HepG2 (cell line): ENCODE measurements around the gene ACTL8. TPM values are rescaled to one million over a fixed set of nuclear protein-coding genes. Genes with fewer than 3 reads are reported as not detected.

Experiments
- ATAC-seq: fragments of 200-7000 bp; cut with Tn5 transposase; 3 replicates; pipeline ENCODE4 v1.9.1; 2020; ENCODE audit warnings: mild to moderate bottlenecking, moderate library complexity
- BruUV-seq: library from RNA; stranded (reverse); fragments of 400-500 nt; replicated peaks from 2 replicates; lab custom pipeline; 2021; lab: Mats Ljungman, UMichigan
- CTCF ChIA-PET: fragments of 300-600 bp; formaldehyde crosslinking; extraction: SDS; loops from one replicate; lab custom pipeline; 2021; ENCODE audit warnings: low total read pairs, inconsistent platforms, low intra/inter-chr PET ratio; lab: Yijun Ruan, JAX
- POLR2A ChIA-PET: fragments of 350-600 bp; sonication (Branson Sonifier 250); formaldehyde crosslinking; loops from one replicate; lab custom pipeline; 2020; ENCODE audit warnings: antibody characterized with exemption, inconsistent platforms; lab: Yijun Ruan, JAX
- DNase-seq: peaks from one replicate; pipeline ENCODE4 v3.0.0-alpha.2; 2015; ENCODE audit warnings: low spot score
- FAIRE-seq: peaks from 3 replicates; lab custom pipeline; 2011; peaks lifted over from hg19 to GRCh38; lab: Jason Lieb, UNC
- H2AFZ ChIP-seq: one replicate; pipeline ENCODE4 v1.6.1; 2011; ENCODE audit warnings: low read length, inconsistent platforms
- H3K27ac ChIP-seq: fragments of 300-600 bp; 3 replicates; pipeline ENCODE4 v1.8.0; 2011; ENCODE audit warnings: mixed run types, mild to moderate bottlenecking, mixed read lengths, low read length, inconsistent platforms; ENCODE audit not compliant: insufficient read depth; ENCODE audit errors: extremely low read length
- H3K27me3 ChIP-seq, 2 experiments: fragments of 200-600 bp in 1 of 2; 2 replicates in 1 of 2; 3 replicates in 1 of 2; pipeline versions ENCODE4 v1.6.0 to v1.8.0; 2011; ENCODE audit warnings: low read length in 2 of 2, mild to moderate bottlenecking in 2 of 2, moderate library complexity in 2 of 2, inconsistent platforms in 1 of 2; ENCODE audit not compliant: insufficient read depth in 2 of 2, control insufficient read depth in 1 of 2
- H3K36me3 ChIP-seq, 2 experiments: fragments of 200-600 bp in 1 of 2; replicated peaks in 1 of 2; 2 replicates in 1 of 2; 3 replicates in 1 of 2; pipeline versions ENCODE4 v1.5.1 to v1.8.0; 2011; ENCODE audit warnings: low read length in 2 of 2, inconsistent platforms in 1 of 2; ENCODE audit not compliant: insufficient read depth in 2 of 2, control insufficient read depth in 1 of 2
- H3K4me1 ChIP-seq: 2 replicates; pipeline ENCODE4 v1.5.1; 2012; ENCODE audit warnings: low read length, inconsistent platforms; ENCODE audit not compliant: insufficient read depth
- H3K4me2 ChIP-seq: 2 replicates; pipeline ENCODE4 v1.6.0; 2011; ENCODE audit warnings: low read depth, low read length, inconsistent platforms
- H3K4me3 ChIP-seq, 3 experiments: fragments of 200-600 bp in 1 of 3; sonication (generic), shearing (Covaris generic) in 1 of 3; replicated peaks in 1 of 3; 2 replicates each; pipeline ENCODE4 v1.5.1; 2011 to 2016; ENCODE audit warnings: low read length in 3 of 3, inconsistent platforms in 2 of 3, low read depth in 2 of 3, mild to moderate bottlenecking in 2 of 3, control low read depth in 1 of 3, mixed read lengths in 1 of 3; ENCODE audit not compliant: insufficient read depth in 1 of 3
- H3K79me2 ChIP-seq: one replicate; pipeline ENCODE4 v1.6.1; 2011; ENCODE audit warnings: low read length, inconsistent platforms; ENCODE audit not compliant: insufficient read depth
- H3K9ac ChIP-seq: 2 replicates; pipeline ENCODE4 v1.6.0; 2011; ENCODE audit warnings: mild to moderate bottlenecking, low read depth, low read length, inconsistent platforms; ENCODE audit not compliant: insufficient read depth
- H3K9me3 ChIP-seq: 2 replicates; pipeline ENCODE4 v1.5.1; 2012; ENCODE audit warnings: mild to moderate bottlenecking, low read length
- H4K20me1 ChIP-seq: 2 replicates; pipeline ENCODE4 v1.6.0; 2011; ENCODE audit warnings: inconsistent platforms, mild to moderate bottlenecking, low read length, moderate library complexity; ENCODE audit not compliant: insufficient read depth
- BRCA1 ChIP-seq: sonication (generic); formaldehyde crosslinking; IDR thresholded peaks from 2 replicates; pipeline ENCODE4 v1.4.0; 2020; ENCODE audit warnings: missing genetic modification reagents
- EEA1 ChIP-seq: sonication (generic); formaldehyde crosslinking; IDR thresholded peaks from 2 replicates; pipeline ENCODE4 v1.5.1; 2020; ENCODE audit warnings: mild to moderate bottlenecking, missing genetic modification reagents, borderline replicate concordance
- HNF1B ChIP-seq: sonication (generic); formaldehyde crosslinking; IDR thresholded peaks from 2 replicates; pipeline ENCODE4 v1.5.1; 2020; ENCODE audit warnings: mild to moderate bottlenecking, moderate library complexity, missing genetic modification reagents
- JARID2 ChIP-seq: sonication (generic); formaldehyde crosslinking; IDR thresholded peaks from 2 replicates; pipeline ENCODE4 v1.8.1; 2023; ENCODE audit warnings: missing genetic modification reagents, inconsistent platforms; ENCODE audit not compliant: insufficient replicate concordance
- MED13 ChIP-seq: sonication (generic); formaldehyde crosslinking; IDR thresholded peaks from 2 replicates; pipeline ENCODE4 v1.5.0; 2020; ENCODE audit warnings: missing genetic modification reagents
- MXD1 ChIP-seq: sonication (generic); formaldehyde crosslinking; IDR thresholded peaks from 2 replicates; pipeline ENCODE4 v1.4.0; 2020; ENCODE audit warnings: mild to moderate bottlenecking, missing genetic modification reagents
- TMF1 ChIP-seq: sonication (generic); formaldehyde crosslinking; IDR thresholded peaks from 2 replicates; pipeline ENCODE4 v1.8.1; 2022; ENCODE audit warnings: low read depth, missing genetic modification reagents
- ZFAT ChIP-seq: sonication (generic); formaldehyde crosslinking; conservative IDR thresholded peaks from 2 replicates; pipeline ENCODE4 v1.8.1; 2023; ENCODE audit warnings: missing genetic modification reagents, inconsistent platforms
- ZIK1 ChIP-seq: sonication (generic); formaldehyde crosslinking; IDR thresholded peaks from 2 replicates; pipeline ENCODE4 v1.5.0; 2020; ENCODE audit warnings: mild to moderate bottlenecking, low read depth, missing genetic modification reagents, borderline replicate concordance
- ZKSCAN1 ChIP-seq: fragments of 150-350 bp; IDR thresholded peaks from 2 replicates; pipeline ENCODE4 v1.6.1; 2014; ENCODE audit warnings: low read length
- ZMYM2 ChIP-seq: sonication (generic); formaldehyde crosslinking; IDR thresholded peaks from 2 replicates; pipeline ENCODE4 v1.8.0; 2022; ENCODE audit warnings: mild to moderate bottlenecking, missing genetic modification reagents
- ZNF484 ChIP-seq: sonication (generic); formaldehyde crosslinking; IDR thresholded peaks from 2 replicates; pipeline ENCODE4 v1.5.1; 2020; ENCODE audit warnings: mild to moderate bottlenecking, low read depth, missing genetic modification reagents, borderline replicate concordance
- WGBS: methylation state at CpG from one replicate; pipeline ENCODE4 v1.1.6; 2017; ENCODE audit warnings: low lambda C conversion rate; 5-methylcytosine and 5-hydroxymethylcytosine counted together
- in situ Hi-C: cut with HindIII; loops from 2 replicates; pipeline ENCODE4 v1.10.0; 2017; ENCODE audit warnings: low pct_unique_long_range_greater_than_20kb; ENCODE audit not compliant: extremely low pct_ligation_motif_present
- intact Hi-C: fragments of 100-400 bp; cut with micrococcal nuclease; formaldehyde crosslinking; loops from one replicate; pipeline ENCODE4 v1.10.0; 2022; ENCODE audit not compliant: unreplicated experiment
- polyA plus RNA-seq, 8 experiments: library from polyadenylated mRNA; depleted of rRNA in 3 of 8; stranded (reverse) in 7 of 8; unstranded in 1 of 8; fragments of >200 nt; fragmentation: Illumina TruSeq in 4 of 8; extraction: Trizol in 4 of 8; gene quantifications; 2 replicates each; pipeline versions ENCODE4 v1.2.1 to v1.2.3, GENCODE V29; 2011 to 2016; ENCODE audit warnings: low read depth in 4 of 8, missing spikeins in 1 of 8, mixed read lengths in 1 of 8; ENCODE audit not compliant: insufficient read depth in 1 of 8
- total RNA-seq, 5 experiments: library from RNA; depleted of rRNA; stranded (reverse); fragments of >200 nt; fragmentation: Illumina TruSeq; extraction: Trizol; gene quantifications; 2 replicates each; pipeline ENCODE4 v1.2.3, GENCODE V29; 2016; ENCODE audit warnings: low read depth in 1 of 5

The ACTL8 gene
- total and polyA plus RNA-seq, 2 of the 13 experiments (the other 11 are each of a cell fraction or from before 2014, with no cell fraction given), result 0.09 to 0.64 TPM

GRCh38 chr1:17816511-17816910 lies 61.4 kb downstream of the ACTL8 start:
- Histone ChIP-seq H3K9ac (no peak overlapping the region), H3K4me3 (no peak overlapping the region), H3K36me3 (no peaks in the 10 kb centered on the region), H3K9me3 (no peaks in the 10 kb centered on the region), H3K27ac (no peak overlapping the region), H2AFZ (no peak overlapping the region), H3K27me3 (peaks cover 0 to 12% of the 10 kb centered on the region in 2 experiments; a peak in 4 of 5 replicates), H3K79me2 (no peaks in the 10 kb centered on the region), H3K4me1 (no peaks in the 10 kb centered on the region), H4K20me1 (no peaks in the 10 kb centered on the region), H3K4me2 (no peak overlapping the region)
- 23% methylated on average over 4 of the region's 4 CpGs for WGBS
- POLR2A ChIA-PET, result no interaction called here
- in situ Hi-C loops (no loop called here), intact Hi-C loops (no loop called here)
- BruUV-seq, result no TSS peak
- no peak for TF ChIP-seq ZKSCAN1
- TF ChIP-seq BRCA1 (CRISPR knock-in tag), result no peak
- TF ChIP-seq ZFAT (CRISPR knock-in tag), result no peak
- no peak for TF ChIP-seq ZMYM2 (CRISPR knock-in tag)
- no peak for TF ChIP-seq TMF1 (CRISPR knock-in tag)
- TF ChIP-seq EEA1, result no peak
- no peak for ATAC-seq
- CTCF ChIA-PET, result no interaction called here
- DNase-seq, result no peak
- no peak for FAIRE-seq

GRCh38 chr1:17819129-17819802 lies 64.1 kb downstream of the ACTL8 start:
- H3K36me3 ChIP-seq, result no peaks in the 10 kb centered on the region

More at GRCh38 chr1:17819129-17819802, 64.1 kb downstream of the ACTL8 start:
- ATAC-seq, result no peak
- no peak overlapping the region for H3K4me2 ChIP-seq
- no peak for DNase-seq
- in situ Hi-C loops, result no loop called here
- FAIRE-seq, result no peak
- no peaks in the 10 kb centered on the region for H3K4me1 ChIP-seq
- no peak overlapping the region for H3K27ac ChIP-seq
- H3K79me2 ChIP-seq, result no peaks in the 10 kb centered on the region
- H3K9me3 ChIP-seq, result no peaks in the 10 kb centered on the region
- CTCF ChIA-PET, result no interaction called here
- H3K4me3 ChIP-seq, result no peak overlapping the region
- no peaks in the 10 kb centered on the region; the same call in 1 of the 2 replicates for H4K20me1 ChIP-seq
- no TSS peak for BruUV-seq
- TF ChIP-seq ZNF484 (CRISPR knock-in tag) (no peak), ZIK1 (no peak), JARID2 (CRISPR knock-in tag) (no peak), MXD1 (CRISPR knock-in tag) (no peak), MED13 (CRISPR knock-in tag) (no peak), HNF1B (CRISPR knock-in tag) (no peak)
- POLR2A ChIA-PET, result no interaction called here
- no peak overlapping the region for H2AFZ ChIP-seq
- no peak overlapping the region for H3K9ac ChIP-seq
- intact Hi-C loops, result no loop called here
- WGBS, result 43% methylated on average over 7 of the region's 17 CpGs
- peaks cover 0 to 12% of the 10 kb centered on the region in 2 experiments; a peak in 4 of 5 replicates for H3K27me3 ChIP-seq
